GF-D8 (cell line): ENCODE data around the gene ITPRIP.

ENCODE experiments used
- DNase-seq: peaks from one replicate; lab custom pipeline; 2025; lab: John Stamatoyannopoulos, UW

ITPRIP gene

DNA sequence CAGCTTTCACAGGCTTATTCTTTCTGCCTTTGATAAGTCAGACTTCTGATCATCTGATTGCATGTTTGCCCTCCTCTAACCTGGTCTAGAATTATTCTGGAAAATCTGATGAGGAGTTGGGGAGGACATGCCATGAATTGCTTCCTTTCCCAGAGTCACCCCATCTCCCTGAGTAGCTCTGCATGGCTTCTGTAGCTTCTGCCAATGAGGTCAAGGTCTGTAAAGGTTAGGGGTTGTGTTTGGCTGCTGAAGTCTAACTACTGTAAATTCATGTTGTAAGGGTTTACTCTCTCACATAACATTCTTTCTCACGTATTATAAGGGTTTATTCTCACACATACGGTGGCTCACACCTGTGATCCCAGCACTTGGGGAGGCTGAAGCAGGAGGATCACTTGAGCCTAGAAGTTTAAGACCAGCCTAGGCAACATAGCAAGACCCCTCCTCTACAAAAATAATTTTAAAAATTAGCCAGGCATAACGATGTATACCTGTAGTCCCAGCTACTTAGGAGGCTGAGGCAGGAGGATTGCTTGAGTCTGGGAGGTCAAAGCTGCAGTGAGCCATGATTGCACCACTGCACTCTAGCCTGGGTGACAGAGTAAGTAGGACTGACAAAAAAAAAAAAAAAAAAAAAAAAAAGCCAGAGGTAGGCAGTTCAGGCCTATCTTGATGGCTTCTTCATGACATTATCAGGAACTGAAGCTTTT, 58.6 kb downstream of the ITPRIP start:
- DNase-seq: no peak

DNA sequence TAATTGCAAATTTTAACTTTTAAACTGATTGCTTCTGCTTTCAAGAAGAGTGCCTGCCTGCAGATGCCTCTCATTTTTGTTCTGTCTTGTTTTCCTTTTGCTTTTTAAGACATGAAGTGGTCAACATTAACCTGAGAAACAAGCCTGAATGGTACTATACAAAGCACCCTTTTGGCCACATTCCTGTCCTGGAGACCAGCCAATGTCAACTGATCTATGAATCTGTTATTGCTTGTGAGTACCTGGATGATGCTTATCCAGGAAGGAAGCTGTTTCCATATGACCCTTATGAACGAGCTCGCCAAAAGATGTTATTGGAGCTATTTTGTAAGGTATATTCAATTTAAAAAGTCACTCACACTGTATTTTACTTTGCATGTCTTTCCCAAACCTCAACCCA, 60.5 kb downstream of the ITPRIP start:
- no peak for DNase-seq

- no peak for DNase-seq
Measured at GRCh38 chr10:104276192-104276591, 62.1 kb downstream of the ITPRIP start.

DNA sequence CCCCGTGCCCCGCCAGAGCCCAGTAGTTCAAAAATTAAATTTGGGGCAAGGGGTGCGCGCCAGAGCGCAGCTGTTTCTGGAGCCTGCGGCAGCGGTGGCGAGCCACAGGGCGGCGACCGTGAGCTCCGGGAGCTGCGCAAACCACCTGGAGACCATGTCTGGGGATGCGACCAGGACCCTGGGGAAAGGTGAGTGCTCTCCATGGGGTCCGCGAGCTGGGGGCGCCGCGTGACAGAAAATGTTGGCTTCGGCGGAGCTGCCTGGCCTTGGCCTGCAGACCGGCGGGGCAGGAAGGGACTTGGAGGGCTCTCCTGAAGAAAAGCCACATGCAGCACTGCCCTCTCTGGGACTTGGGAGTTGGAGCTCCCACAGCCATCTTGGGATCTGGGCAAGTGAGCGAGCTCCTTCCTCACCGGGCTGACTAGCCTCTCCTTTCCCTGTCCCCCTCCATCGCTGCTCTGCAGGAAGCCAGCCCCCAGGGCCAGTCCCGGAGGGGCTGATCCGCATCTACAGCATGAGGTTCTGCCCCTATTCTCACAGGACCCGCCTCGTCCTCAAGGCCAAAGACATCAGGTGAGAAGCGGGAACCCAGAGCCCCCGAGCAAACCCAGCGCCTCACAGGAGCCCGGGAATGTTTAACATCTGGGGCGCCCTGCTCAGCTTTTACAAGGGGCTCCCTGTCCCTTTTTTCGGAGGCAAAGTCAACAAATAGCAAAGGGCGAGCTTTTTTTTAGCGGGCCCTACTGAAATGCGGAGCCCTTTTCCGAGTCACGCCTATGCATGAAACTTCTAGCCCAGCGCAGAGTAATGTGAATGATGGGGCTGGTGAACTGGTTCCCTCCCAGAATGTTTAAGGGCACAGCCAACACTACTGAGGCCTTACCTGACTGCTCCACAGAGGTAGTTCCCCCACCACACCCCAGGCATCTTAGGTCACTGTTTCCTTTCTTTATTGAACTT, 63.2 kb downstream of the ITPRIP start:
- DNase-seq: no peak

DNA sequence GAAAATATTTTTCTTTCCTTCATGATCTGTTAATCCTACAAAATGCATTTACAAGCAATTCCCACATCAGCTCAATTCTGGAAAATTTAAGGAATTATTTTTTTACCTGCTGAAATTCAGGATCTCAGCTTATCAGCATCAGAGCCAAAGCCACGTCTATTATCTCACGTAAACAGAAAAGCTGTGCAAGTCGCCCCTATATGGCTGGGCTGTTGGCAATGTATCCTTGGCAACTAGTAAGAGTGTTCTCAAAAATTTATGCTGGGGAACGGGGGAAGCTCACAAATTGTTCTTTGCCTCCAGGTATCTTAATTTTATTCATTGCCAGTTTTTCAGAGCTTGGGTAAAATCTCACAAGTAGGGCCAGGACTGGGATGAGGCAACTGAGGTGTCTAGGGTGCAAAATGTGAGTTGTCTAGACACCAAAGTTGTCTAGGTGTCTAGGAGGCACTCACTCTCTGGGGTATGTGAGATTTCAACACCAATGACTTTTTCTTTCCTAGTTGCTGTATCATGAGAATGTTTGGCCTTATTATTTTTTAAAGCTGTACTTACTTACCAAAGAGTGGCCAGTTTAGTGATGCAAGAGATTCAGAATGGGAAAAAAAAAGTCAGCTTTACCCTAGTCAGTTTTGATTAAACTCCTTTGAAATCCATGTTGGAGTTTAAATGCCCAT, 64.2 kb downstream of the ITPRIP start:
- DNase-seq: no peak

DNA sequence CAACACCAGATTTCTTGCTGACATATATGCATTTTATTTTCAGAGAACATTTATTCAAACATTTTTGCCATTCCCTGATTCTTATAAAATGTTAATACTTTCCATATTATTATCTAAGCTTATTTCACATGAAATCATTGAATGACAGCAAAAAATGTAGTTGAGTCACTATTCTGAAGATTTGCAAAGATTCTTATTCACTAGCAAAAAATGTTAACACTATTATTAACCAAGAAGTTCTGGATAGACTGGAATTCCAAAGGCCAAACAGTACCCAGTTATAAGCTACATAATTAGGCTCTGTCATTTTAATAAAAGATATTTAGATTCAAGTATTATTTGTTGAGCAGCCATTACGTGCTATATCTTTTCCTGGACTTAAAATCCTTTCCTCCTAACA, 65.0 kb downstream of the ITPRIP start:
- DNase-seq: no peak

GRCh38 chr10:104268713-104269645, 69.3 kb downstream of the ITPRIP start, which contains the start of gene GSTO2:
Gene GSTO2, plus strand, starts transcription at chr10:104269184. Its CDS starts 5,732 bp downstream, at chr10:104274916.
- DNase-seq: peak; percentile 95

DNA sequence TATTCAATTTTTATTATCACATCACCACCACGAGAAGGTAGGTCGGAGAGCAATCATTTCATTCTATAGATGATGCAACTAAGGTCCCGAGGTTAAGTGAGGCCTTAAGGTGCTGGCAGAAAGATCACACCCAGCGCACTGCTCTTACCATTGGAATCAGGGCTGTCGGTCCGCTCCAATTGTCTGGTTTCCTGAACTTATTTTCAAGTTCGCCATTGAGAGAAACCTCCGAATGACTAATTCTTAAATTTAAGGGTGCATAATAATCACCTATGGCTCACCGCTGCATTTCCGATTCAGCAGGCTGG, 69.9 kb downstream of the ITPRIP start:
- DNase-seq: no peak

DNA sequence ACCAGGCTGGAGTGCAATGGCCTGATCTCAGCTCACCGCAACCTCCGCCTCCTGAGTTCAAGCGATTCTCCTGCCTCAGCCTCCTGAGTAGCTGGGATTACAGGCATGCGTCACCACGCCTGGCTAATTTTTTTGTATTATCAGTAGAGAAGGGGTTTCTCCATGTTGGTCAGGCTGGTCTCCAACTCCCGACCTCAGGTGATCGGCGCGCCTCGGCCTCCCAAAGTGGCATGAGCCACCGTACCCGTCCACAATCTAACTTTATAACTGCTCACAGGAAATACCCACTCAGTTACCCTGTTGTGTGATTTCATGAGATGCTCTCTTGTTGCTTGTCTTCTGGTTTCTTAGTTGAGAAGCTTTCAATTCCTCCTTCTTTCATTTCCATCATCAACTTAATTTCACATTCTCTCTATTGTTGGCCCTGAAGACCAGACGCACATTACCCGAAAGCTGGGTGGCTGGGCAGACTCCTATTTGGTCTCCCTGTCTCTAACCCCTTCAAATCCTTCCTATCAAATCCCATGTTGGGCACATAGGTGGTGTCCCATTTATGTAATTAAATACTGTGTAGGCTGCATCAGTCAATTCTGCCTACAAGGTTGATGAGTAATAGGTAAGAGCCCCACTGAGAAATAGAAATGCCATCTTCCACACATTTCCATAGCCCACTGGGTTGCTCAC, 70.4 kb downstream of the ITPRIP start:
- DNase-seq: no peak

DNA sequence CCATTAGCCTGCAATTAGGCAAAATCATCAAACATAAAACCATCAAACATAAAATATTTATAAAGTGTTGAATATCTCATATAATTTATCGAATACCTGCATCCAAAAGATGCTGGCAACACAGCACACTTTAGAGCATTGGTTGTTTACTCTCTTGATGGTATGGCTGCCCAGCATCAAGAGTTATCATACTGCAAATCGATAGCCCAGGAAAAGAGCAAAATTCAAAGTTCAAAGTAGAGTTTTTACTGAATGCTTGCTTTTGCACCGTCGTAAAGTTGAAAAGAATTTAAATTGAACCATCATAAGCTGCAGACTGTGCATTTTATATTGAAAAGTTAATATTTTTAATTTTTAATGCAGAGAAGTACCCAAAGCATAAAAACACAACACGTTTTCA, 73.5 kb downstream of the ITPRIP start:
- DNase-seq: no peak

DNA sequence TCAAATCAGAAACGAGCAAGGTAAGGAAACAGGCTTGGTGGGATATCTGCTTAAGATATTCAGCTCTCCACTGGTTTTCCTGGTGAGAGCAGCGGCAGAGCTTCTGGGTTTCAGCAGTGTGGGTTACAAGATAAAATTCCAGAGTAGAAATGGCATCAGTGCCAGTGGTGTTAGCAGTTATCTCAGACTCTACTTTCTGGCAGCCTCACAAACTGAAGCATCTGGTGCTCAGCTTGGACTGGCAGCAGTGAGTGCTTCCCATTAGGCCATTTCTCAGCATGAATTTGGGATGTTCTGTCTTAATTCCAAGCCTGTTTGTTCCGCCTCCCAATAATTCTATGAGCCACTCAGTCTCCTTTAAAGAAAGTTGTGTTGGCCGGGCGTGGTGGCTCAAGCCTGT, 76.2 kb downstream of the ITPRIP start:
- DNase-seq: no peak

DNA sequence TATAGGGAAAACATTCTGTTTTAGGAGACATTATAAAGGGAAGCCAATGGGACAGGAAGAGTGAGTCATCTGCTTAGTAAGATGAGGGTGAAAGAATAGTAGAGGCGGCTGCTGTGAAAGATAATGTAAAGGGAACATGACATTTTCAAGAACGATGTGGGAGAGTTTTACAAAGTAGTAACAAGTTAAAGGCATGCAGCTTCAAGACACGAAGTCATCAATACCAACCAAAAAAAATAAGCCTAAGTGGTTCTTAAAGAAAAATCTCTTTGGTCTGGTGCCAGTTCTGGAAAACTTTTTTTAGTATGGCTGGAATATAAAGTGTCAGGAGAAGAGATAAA, 77.5 kb downstream of the ITPRIP start:
- no peak for DNase-seq

DNA sequence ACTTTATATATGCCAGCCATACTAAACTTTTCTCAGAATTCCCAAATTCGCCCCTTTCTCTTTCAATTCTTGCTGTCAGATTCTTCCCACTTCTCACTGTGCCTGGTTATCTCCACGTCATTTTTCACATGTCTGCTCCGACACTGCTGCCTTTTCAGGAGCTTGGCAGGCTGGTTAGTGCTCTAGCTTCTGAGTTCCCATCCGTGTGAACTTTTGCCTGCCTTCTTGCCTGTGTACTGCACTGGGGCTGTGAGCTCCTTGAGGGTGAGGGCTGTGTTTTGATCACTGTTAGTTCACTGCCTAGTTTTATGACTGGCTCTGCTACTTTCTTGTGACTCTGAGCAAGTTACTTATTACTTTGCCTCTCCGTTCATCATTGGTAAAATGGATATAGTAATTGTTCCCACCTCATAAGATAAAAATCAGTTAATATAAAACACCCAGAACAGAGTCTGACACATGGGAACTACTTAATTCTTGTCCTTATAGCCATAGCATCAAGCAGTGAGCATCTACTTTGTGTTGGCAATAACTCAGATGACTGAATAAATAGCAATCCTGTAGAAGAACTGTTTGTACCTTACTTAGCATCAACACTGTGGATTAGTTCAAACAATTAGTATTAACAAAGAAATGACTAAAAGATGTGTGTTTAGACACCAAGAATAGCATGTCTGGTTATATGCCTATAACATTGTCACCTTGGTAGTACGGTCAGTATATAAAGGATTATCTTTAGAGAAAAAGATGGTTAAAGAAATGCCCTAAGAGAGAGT, 78.1 kb downstream of the ITPRIP start:
- no peak for DNase-seq
